ENCODE measurements around the gene SPATC1L.

- TF ChIP-seq CTCF (conservative IDR thresholded peaks at IDR 0.05), result no peak
- no peak for TF ChIP-seq ZFX (IDR thresholded peaks at IDR 0.05)
Measured at GRCh38 chr21:46226920-46227599, 42.8 kb upstream of the SPATC1L start.

All from C4-2B (cell line).